ENCODE data around the gene AFDN. TPM values are rescaled to one million over a fixed set of nuclear protein-coding genes. Genes with fewer than 3 reads are reported as not detected.

AFDN gene
- polyA plus RNA-seq, 1 of the 3 experiments (the other 2 are of a cell fraction): 25.1 TPM

DNA sequence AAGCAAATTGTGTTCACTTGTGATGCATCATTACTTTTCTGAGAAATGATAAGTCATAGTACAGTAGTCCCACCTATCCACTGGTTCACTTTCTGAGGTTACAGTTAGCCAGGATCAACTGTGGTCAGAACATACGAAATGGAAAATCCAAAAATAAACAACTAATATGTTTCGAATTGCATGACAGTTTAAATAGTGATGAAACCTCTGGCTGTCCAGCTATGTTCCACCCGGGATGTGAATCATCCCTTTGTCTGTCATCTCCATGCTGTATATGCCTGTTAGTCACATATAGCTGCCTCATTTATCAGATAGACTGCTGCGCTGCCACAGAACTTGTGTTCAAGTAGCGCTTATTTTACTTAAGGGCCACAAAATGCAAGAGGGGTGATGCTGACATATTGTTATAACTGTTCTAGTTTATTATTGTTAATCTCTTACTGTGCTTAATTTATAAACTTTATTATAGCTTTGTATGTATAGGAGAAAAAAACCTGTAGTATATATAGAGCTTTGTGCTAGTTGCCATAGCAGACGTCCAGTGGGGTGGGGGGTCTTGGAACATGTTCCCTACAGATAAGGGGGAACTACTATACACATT, 29.2 kb downstream of the AFDN start:
- H4K20me1 ChIP-seq (ENCODE audit: insufficient read depth): peaks cover 4% of the 10 kb centered on the region; the same call in 1 of the 2 replicates
- peak overlapping the region; percentile 38 for H3K4me2 ChIP-seq
- H3K79me2 ChIP-seq (ENCODE audit: insufficient read depth): peaks cover 85% of the 10 kb centered on the region
- no peaks in the 10 kb centered on the region for H3K27me3 ChIP-seq (ENCODE audit: insufficient read depth)
- ChIA-PET POLR2A (no interaction called here), CTCF (interaction anchor here (1.3 kb wide), 1 partner anchor 43 kb away, joined by 7 read pairs; no protein-coding TSS in a partner anchor)
- H3K36me3 ChIP-seq (replicated peaks in 1 of 2; ENCODE audit: control insufficient read depth in 1 of 2, insufficient read depth in 2 of 2, low read length in 1 of 2): no peaks in the 10 kb centered on the region
- H3K4me1 ChIP-seq (ENCODE audit: control insufficient read depth in 1 of 2, insufficient read depth in 2 of 2, low read depth in 1 of 2, low read length in 1 of 2): peaks cover 14 to 28% of the 10 kb centered on the region in 2 experiments; a peak in 3 of 4 replicates
- peaks cover 23% of the 10 kb centered on the region for H3F3A ChIP-seq (replicated peaks; ENCODE audit: insufficient read depth)
- peak overlapping the region; percentile 39 to 87; a peak in 3 of 4 replicates for H3K27ac ChIP-seq (ENCODE audit: low read depth in 2 of 2, low read length in 1 of 2)
- 12% methylated on average over 6 of the region's 6 CpGs for WGBS (ENCODE audit: low lambda C conversion rate)
- H3K9me3 ChIP-seq: no peaks in the 10 kb centered on the region
- 0 out of 2 replicates have a peak overlapping the region, but pooled peaks have one; percentile 35 for H2AFZ ChIP-seq (ENCODE audit: low read depth)
- TF ChIP-seq ZBTB33 (IDR thresholded peaks at IDR 0.05; ENCODE audit: borderline replicate concordance, low read depth) (0 out of 2 replicates have a peak, but pooled peaks have one; percentile 41), FOSL2 (IDR thresholded peaks at IDR 0.05; ENCODE audit: borderline replicate concordance, low read depth) (peak; percentile 80), TAF1 (IDR thresholded peaks at IDR 0.05; ENCODE audit: borderline replicate concordance, low read depth, low read length) (no peak), REST (IDR thresholded peaks at IDR 0.05; ENCODE audit: low read depth, low read length) (no peak), NFIC (IDR thresholded peaks at IDR 0.05; ENCODE audit: borderline replicate concordance) (peak; percentile 34; the same call in 1 of the 2 replicates), EP300 (IDR thresholded peaks at IDR 0.05; ENCODE audit: borderline replicate concordance in 1 of 2, low read depth in 1 of 2, low read length in 1 of 2) (peak in 1 of 2 experiments; percentile 60; a peak in 1 of 4 replicates), TCF12 (IDR thresholded peaks at IDR 0.05) (peak; percentile 75), RAD21 (IDR thresholded peaks at IDR 0.05; ENCODE audit: low read length) (no peak), SIN3A (IDR thresholded peaks at IDR 0.05; ENCODE audit: borderline replicate concordance, low read depth, low read length) (peak; percentile 63; the same call in 1 of the 2 replicates), FOXM1 (IDR thresholded peaks at IDR 0.05; ENCODE audit: low read depth) (peak; percentile 94), RCOR1 (IDR thresholded peaks at IDR 0.05; ENCODE audit: low read length) (no peak), CHD2 (IDR thresholded peaks at IDR 0.05; ENCODE audit: low read length, partially characterized antibody) (no peak), PBX3 (IDR thresholded peaks at IDR 0.05) (peak; percentile 94), JUND (IDR thresholded peaks at IDR 0.05) (peak; percentile 77), MEF2A (IDR thresholded peaks at IDR 0.05; ENCODE audit: borderline replicate concordance, low read depth) (0 out of 2 replicates have a peak, but pooled peaks have one; percentile 37), POLR2AphosphoS5 (IDR thresholded peaks at IDR 0.05; ENCODE audit: low read depth, low read length) (peak; percentile 51; the same call in 1 of the 2 replicates), TEAD4 (IDR thresholded peaks at IDR 0.05; ENCODE audit: borderline replicate concordance, insufficient read depth) (no peak)
- TF ChIP-seq, protein P1, sequence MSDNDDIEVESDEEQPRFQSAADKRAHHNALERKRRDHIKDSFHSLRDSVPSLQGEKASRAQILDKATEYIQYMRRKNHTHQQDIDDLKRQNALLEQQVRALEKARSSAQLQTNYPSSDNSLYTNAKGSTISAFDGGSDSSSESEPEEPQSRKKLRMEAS (IDR thresholded peaks at IDR 0.05; ENCODE audit: low read depth): peak; percentile 27; the same call in 1 of the 2 replicates
- no peak overlapping the region for H3K4me3 ChIP-seq (ENCODE audit: low read depth in 2 of 2, low read length in 1 of 2)
- DNase-seq: no peak
- H3K9me2 ChIP-seq: no peaks in the 10 kb centered on the region
- peak overlapping the region; percentile 41; the same call in 1 of the 2 replicates for H3K9ac ChIP-seq
